GM18505 (cell line): ENCODE measurements around the gene CSK.

ENCODE experiments used
- ATAC-seq: cut with Tn5 transposase; IDR thresholded peaks from one replicate; pipeline ENCODE4 v1.9.1; 2021; ENCODE audit not compliant: unreplicated experiment
- POLR2A ChIP-seq: IDR thresholded peaks from 4 replicates; pipeline ENCODE4 v1.6.1; 2011; ENCODE audit warnings: borderline replicate concordance; ENCODE audit not compliant: insufficient read depth, insufficient read length; ENCODE audit errors: extremely low read depth

Gene CSK

DNA sequence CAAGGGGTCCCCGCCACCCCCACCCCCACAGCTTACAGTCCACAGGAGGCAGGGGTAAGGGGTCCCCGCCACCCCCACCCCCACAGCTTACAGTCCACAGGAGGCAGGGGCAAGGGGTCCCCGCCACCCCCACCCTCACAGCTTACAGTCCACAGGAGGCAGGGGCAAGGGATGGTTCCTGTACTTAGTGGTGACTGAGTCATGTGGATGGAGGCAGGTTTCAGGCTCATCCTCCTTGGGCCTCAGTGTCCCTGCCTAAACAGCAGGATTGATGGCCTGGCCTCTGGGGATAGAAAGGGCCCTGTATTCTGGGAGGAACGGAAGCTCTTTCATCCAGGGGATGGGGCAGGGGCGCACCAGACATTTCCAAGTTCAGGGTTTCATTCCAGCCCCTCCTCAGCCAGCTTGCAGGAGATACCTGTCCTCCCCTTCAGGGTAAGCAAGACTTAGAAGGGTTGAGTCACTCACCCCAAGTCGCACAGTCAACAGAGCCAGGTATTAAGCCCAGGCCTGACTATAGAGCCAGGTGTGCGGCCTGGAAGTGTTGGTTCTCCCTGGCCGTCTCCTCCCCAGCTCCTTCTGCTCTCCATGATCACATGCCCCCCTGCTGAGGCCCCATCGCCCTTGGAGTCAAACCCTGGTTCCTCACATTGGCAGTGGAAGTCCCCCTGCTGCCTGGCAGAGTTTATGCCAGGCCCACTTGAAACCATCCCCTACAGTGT lies 12.5 kb downstream of the CSK start:
- no peak for TF ChIP-seq POLR2A
- no peak for ATAC-seq

DNA sequence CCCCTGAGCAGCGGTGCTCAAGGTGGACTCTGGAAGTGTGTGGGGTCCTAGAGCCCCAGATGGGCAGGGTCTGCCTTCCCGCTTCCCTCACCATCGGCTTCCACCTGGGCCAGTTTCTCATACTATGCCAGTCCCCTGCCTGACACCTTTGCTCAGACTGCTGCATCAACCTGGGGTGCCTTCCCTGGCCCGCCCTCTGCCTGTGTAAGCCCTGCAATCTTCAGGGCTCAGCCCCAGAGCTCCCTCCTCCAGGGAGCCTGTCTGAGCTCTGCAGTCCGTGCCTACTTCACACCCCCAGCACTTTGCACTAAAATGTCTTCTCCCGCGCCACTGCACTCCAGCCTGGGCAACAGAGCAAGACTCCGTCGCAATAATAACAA lies 13.1 kb downstream of the CSK start:
- no peak for TF ChIP-seq POLR2A
- no peak for ATAC-seq

- no peak for TF ChIP-seq POLR2A
- no peak for ATAC-seq
Measured at GRCh38 chr15:74795966-74796625, 14.2 kb downstream of the CSK start.

- peak; percentile 5 for TF ChIP-seq POLR2A
- no peak for ATAC-seq
Measured at GRCh38 chr15:74798388-74799254, 16.7 kb downstream of the CSK start.

- ATAC-seq, result peak; percentile 13
- TF ChIP-seq POLR2A, result no peak
Measured at GRCh38 chr15:74799255-74799855, 17.5 kb downstream of the CSK start.

DNA sequence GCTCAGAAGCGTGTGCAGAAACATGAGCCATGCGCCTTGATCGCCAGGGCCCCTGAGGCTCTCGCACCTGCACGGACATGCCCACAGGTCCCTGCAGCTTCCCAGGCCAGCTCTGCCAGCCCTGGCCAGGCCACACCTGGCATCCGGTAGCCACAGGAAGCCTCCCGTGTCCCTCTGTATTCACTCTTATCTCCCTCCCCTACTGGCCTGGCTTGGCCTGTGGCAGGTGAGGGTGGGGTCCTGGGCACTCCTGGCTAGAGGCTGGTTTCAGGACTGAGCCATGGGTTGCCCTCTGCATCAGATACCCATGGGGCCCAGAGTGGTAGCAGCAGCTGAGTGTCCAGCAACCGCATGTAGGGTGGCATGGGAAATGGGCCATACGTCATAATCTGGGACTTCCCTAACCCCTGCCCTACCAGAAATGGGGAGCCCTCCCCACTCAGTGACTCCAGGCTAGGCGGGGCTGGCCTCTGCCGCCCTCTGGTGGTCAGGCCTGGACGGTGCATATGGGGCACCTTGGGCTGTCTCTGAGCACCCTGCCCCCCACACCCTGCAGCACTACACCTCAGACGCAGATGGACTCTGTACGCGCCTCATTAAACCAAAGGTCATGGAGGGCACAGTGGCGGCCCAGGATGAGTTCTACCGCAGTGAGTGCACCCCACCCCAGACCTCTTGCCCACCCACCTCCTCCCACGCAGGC lies 18.1 kb downstream of the CSK start:
- ATAC-seq, result peak; percentile 69
- TF ChIP-seq POLR2A, result no peak

DNA sequence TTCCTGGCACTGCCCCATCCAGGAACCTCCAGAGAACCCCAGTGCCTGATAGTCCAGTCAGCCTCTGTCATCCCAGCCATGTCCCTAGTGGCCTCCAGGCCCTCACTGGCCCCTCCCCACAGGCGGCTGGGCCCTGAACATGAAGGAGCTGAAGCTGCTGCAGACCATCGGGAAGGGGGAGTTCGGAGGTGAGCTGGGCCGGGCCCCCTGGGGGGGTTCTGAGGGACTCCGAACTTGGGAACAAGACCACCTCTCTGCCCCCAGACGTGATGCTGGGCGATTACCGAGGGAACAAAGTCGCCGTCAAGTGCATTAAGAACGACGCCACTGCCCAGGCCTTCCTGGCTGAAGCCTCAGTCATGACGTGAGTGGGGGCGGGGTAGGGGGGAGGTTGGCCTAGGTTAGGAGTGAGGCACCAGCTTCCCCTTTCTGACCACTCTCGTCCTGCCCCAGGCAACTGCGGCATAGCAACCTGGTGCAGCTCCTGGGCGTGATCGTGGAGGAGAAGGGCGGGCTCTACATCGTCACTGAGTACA lies 18.7 kb downstream of the CSK start:
- no peak for ATAC-seq

DNA sequence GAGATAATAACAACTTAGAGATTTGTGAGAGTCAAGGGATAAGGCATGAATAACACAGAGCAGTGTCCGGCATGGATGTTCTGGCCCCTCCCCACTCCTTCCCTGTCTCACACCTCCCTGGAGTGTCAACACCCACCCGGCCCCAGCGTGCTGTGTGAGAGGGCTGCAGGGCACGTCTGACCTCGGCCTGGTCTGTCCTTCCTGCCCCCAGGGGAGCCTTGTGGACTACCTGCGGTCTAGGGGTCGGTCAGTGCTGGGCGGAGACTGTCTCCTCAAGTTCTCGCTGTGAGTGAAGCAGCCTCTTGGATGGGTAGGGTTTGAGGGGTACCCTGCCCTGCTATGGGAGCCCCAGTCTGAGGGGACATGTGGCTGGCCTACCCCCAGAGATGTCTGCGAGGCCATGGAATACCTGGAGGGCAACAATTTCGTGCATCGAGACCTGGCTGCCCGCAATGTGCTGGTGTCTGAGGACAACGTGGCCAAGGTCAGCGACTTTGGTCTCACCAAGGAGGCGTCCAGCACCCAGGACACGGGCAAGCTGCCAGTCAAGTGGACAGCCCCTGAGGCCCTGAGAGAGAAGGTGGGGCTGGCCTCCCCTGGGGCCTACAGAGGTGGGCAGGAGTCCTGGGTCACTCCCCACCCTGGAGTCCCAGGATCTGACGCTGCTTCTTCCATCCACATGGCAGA lies 19.6 kb downstream of the CSK start:
- no peak for ATAC-seq
- TF ChIP-seq POLR2A, result no peak

More for the DNA sequence above, 18.7 kb downstream of the CSK start:
- TF ChIP-seq POLR2A, result no peak

GRCh38 chr15:74802290-74802689 lies 20.4 kb downstream of the CSK start:
- TF ChIP-seq POLR2A, result no peak
- no peak for ATAC-seq

GRCh38 chr15:74802862-74803447 lies 21.1 kb downstream of the CSK start:
- peak; percentile 22 for TF ChIP-seq POLR2A
- ATAC-seq, result no peak

DNA sequence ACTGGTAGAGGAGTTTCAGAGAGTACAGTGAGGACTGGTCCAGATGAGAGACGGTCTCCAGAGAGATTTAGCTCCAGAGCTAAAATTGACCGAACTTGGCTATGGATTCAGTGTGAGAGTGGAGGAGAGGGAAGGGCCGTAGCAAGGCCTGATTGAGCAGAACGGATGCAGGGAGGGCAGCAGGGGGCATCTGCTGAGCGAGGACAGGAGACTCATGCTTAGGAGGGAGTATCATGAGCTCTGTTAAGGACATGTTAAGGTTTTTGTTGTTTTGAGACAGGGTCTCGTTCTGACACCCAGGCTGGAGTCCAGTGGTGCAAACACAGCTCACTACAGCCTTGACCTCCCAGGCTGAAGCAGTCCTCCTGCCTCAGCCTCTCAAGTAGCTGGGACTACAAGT lies 23.1 kb downstream of the CSK start:
- ATAC-seq, result no peak
- no peak for TF ChIP-seq POLR2A

GRCh38 chr15:74807282-74807681 lies 25.4 kb downstream of the CSK start:
- TF ChIP-seq POLR2A, result no peak

DNA sequence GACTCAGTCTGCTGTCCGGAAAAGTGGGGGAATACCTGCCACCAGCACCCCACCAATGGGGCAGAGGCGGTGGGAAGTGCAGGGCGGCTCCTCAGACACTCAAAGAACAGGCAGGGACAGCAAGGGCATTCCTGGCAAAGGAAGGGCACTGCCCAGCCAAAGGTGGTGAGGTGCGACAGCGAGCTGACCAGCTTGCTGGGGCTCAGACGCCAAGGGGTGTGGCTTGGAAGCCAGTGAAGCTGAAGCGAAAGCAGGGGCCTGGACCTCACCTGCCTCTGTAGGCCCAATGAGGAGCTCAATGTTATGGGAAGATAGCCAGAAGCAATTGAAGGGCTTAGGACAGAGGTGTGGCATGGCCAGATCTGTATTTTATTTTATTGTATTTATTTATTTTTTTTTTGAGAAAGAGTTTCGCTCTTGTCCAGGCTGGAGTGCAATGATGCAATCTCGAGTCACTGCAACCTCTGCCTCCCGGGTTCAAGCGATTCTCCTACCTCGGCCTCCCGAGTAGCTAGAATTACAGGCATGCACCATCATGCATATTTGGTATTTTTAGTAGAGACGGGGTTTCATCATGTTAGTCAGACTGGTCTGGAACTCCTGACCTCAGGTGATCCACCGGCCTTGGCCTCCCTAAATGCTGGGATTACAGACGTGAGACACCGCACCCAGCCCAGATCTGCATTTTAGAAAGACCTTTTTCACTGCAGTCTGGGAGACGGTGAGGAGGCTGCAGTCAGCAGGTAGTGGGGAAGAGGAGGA lies 26.4 kb downstream of the CSK start:
- no peak for ATAC-seq
- TF ChIP-seq POLR2A, result no peak

More at GRCh38 chr15:74807282-74807681, 25.4 kb downstream of the CSK start:
- no peak for ATAC-seq
